Measurements from ENCODE around the gene EHD4.

EHD4 gene

DNA sequence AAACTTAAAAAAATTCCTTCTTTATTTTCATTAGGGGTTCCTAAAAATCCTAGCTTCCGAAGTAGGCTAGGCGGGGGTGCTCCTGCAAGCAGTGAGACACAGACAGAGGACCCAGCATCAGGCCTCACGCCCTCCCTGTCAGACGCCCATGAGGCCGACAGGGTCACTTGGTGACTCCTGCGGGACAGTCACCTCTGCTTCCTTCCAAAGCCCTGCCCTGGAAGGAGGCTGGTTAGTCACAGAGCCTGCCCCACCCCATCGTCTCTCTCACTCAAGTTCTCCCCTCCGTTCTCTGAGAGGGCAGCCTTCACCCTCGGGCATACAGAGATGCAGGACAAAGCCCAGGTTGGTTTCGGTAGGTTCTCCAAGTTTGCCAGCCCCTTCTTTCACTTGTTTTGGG is 38.6 kb downstream of the EHD4 start (continued):
- TF ChIP-seq, protein P1, sequence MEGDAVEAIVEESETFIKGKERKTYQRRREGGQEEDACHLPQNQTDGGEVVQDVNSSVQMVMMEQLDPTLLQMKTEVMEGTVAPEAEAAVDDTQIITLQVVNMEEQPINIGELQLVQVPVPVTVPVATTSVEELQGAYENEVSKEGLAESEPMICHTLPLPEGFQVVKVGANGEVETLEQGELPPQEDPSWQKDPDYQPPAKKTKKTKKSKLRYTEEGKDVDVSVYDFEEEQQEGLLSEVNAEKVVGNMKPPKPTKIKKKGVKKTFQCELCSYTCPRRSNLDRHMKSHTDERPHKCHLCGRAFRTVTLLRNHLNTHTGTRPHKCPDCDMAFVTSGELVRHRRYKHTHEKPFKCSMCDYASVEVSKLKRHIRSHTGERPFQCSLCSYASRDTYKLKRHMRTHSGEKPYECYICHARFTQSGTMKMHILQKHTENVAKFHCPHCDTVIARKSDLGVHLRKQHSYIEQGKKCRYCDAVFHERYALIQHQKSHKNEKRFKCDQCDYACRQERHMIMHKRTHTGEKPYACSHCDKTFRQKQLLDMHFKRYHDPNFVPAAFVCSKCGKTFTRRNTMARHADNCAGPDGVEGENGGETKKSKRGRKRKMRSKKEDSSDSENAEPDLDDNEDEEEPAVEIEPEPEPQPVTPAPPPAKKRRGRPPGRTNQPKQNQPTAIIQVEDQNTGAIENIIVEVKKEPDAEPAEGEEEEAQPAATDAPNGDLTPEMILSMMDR (tag by site-specific recombination; IDR thresholded peaks at IDR 0.05): no peak
- TF ChIP-seq ZNF19 (tag by site-specific recombination; IDR thresholded peaks at IDR 0.05; ENCODE audit: low read depth) (no peak), YY2 (tag by site-specific recombination; IDR thresholded peaks at IDR 0.05) (no peak), HOXD13 (CRISPR knock-in tag; IDR thresholded peaks at IDR 0.05; ENCODE audit: borderline replicate concordance) (no peak), ZNF223 (tag by site-specific recombination; IDR thresholded peaks at IDR 0.05) (no peak), ZFP69B (tag by site-specific recombination; IDR thresholded peaks at IDR 0.05) (no peak), ZNF341 (tag by site-specific recombination; IDR thresholded peaks at IDR 0.05; ENCODE audit: low read depth) (no peak), EGR2 (tag by site-specific recombination; IDR thresholded peaks at IDR 0.05; ENCODE audit: low read depth) (no peak), KLF16 (tag by site-specific recombination; IDR thresholded peaks at IDR 0.05) (no peak)
- TF ChIP-seq, protein P2, sequence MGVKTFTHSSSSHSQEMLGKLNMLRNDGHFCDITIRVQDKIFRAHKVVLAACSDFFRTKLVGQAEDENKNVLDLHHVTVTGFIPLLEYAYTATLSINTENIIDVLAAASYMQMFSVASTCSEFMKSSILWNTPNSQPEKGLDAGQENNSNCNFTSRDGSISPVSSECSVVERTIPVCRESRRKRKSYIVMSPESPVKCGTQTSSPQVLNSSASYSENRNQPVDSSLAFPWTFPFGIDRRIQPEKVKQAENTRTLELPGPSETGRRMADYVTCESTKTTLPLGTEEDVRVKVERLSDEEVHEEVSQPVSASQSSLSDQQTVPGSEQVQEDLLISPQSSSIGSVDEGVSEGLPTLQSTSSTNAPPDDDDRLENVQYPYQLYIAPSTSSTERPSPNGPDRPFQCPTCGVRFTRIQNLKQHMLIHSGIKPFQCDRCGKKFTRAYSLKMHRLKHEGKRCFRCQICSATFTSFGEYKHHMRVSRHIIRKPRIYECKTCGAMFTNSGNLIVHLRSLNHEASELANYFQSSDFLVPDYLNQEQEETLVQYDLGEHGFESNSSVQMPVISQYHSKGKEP (tag by site-specific recombination; IDR thresholded peaks at IDR 0.05): no peak

DNA sequence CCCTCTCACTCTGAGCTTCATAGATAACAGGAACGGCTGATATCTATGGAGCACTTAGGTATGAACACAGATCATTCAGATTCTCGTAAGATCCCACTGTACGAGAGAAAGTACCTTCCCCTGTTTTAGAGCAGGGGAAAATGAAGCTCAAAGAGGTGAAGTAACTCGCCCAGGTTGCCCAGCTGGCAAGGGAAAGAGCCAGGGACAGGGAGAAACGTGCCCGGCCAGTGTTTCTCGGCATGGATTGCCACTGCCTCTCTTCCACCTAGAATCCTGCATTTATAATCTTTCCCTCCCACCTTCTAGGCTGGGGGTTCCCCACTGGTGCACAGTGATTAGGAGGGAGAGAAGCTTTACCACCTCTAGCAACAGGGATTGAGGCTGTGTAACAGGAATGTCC is 39.0 kb downstream of the EHD4 start:
- ChIA-PET POLR2A (interaction anchor here (0.9 to 1.5 kb wide), 2 partner anchors 38 to 39 kb away, joined by 3 to 9 read pairs; partner anchors contain the start of gene EHD4), CTCF (interaction anchor here (0.6 to 0.7 kb wide), 3 partner anchors 10 to 29 kb away, joined by 3 to 4 read pairs (median 3); no protein-coding TSS in a partner anchor)
- Histone ChIP-seq H3K36me3 (ENCODE audit: control insufficient read depth in 2 of 2, insufficient read depth in 1 of 2, low read length in 2 of 2) (no peaks in the 10 kb centered on the region), H3K27ac (ENCODE audit: extremely low read depth, low read depth, low read length) (no peak overlapping the region), H3K4me3 (ENCODE audit: low read depth, low read length) (no peak overlapping the region), H3K4me1 (ENCODE audit: control insufficient read depth, insufficient read depth, low read length) (peaks cover 36% of the 10 kb centered on the region), H3K9me3 (ENCODE audit: control insufficient read depth, insufficient read depth, low read depth, low read length) (no peaks in the 10 kb centered on the region)
- TF ChIP-seq ZSCAN23 (tag by site-specific recombination; IDR thresholded peaks at IDR 0.05) (no peak), ZBTB17 (tag by site-specific recombination; IDR thresholded peaks at IDR 0.05) (no peak), GLI4 (tag by site-specific recombination; IDR thresholded peaks at IDR 0.05) (no peak), ZNF10 (tag by site-specific recombination; IDR thresholded peaks at IDR 0.05) (no peak), ZNF660 (tag by site-specific recombination; IDR thresholded peaks at IDR 0.05) (no peak), PRDM1 (tag by site-specific recombination; IDR thresholded peaks at IDR 0.05) (no peak), ZNF830 (tag by site-specific recombination; IDR thresholded peaks at IDR 0.05; ENCODE audit: low read depth) (no peak), RBAK (tag by site-specific recombination; IDR thresholded peaks at IDR 0.05) (no peak), KLF8 (tag by site-specific recombination; IDR thresholded peaks at IDR 0.05) (no peak), ZFP69B (tag by site-specific recombination; IDR thresholded peaks at IDR 0.05) (no peak), ZBTB48 (tag by site-specific recombination; IDR thresholded peaks at IDR 0.05) (no peak), ZFP3 (tag by site-specific recombination; IDR thresholded peaks at IDR 0.05; ENCODE audit: low read depth) (no peak), WT1 (tag by site-specific recombination; IDR thresholded peaks at IDR 0.05) (no peak), ZNF843 (tag by site-specific recombination; IDR thresholded peaks at IDR 0.05) (no peak)
- TF ChIP-seq, protein P3, sequence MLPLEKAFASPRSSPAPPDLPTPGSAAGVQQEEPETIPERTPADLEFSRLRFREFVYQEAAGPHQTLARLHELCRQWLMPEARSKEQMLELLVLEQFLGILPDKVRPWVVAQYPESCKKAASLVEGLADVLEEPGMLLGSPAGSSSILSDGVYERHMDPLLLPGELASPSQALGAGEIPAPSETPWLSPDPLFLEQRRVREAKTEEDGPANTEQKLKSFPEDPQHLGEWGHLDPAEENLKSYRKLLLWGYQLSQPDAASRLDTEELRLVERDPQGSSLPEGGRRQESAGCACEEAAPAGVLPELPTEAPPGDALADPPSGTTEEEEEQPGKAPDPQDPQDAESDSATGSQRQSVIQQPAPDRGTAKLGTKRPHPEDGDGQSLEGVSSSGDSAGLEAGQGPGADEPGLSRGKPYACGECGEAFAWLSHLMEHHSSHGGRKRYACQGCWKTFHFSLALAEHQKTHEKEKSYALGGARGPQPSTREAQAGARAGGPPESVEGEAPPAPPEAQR (tag by site-specific recombination; IDR thresholded peaks at IDR 0.05): no peak
- TF ChIP-seq, protein P2 (tag by site-specific recombination; IDR thresholded peaks at IDR 0.05): no peak
- TF ChIP-seq, protein P4, sequence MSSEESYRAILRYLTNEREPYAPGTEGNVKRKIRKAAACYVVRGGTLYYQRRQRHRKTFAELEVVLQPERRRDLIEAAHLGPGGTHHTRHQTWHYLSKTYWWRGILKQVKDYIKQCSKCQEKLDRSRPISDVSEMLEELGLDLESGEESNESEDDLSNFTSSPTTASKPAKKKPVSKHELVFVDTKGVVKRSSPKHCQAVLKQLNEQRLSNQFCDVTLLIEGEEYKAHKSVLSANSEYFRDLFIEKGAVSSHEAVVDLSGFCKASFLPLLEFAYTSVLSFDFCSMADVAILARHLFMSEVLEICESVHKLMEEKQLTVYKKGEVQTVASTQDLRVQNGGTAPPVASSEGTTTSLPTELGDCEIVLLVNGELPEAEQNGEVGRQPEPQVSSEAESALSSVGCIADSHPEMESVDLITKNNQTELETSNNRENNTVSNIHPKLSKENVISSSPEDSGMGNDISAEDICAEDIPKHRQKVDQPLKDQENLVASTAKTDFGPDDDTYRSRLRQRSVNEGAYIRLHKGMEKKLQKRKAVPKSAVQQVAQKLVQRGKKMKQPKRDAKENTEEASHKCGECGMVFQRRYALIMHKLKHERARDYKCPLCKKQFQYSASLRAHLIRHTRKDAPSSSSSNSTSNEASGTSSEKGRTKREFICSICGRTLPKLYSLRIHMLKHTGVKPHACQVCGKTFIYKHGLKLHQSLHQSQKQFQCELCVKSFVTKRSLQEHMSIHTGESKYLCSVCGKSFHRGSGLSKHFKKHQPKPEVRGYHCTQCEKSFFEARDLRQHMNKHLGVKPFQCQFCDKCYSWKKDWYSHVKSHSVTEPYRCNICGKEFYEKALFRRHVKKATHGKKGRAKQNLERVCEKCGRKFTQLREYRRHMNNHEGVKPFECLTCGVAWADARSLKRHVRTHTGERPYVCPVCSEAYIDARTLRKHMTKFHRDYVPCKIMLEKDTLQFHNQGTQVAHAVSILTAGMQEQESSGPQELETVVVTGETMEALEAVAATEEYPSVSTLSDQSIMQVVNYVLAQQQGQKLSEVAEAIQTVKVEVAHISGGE (tag by site-specific recombination; conservative IDR thresholded peaks at IDR 0.05; ENCODE audit: low read depth): no peak
- TF ChIP-seq, protein P5, sequence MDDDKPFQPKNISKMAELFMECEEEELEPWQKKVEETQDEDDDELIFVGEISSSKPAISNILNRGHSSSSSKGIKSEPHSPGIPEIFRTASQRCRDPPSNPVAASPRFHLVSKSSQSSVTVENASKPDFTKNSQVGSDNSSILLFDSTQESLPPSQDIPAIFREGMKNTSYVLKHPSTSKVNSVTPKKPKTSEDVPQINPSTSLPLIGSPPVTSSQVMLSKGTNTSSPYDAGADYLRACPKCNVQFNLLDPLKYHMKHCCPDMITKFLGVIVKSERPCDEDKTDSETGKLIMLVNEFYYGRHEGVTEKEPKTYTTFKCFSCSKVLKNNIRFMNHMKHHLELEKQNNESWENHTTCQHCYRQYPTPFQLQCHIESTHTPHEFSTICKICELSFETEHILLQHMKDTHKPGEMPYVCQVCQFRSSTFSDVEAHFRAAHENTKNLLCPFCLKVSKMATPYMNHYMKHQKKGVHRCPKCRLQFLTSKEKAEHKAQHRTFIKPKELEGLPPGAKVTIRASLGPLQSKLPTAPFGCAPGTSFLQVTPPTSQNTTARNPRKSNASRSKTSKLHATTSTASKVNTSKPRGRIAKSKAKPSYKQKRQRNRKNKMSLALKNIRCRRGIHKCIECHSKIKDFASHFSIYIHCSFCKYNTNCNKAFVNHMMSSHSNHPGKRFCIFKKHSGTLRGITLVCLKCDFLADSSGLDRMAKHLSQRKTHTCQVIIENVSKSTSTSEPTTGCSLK (tag by site-specific recombination; IDR thresholded peaks at IDR 0.05): no peak

All from HEK293 (cell line).